HepG2 (cell line): ENCODE measurements around the gene DNAL4. TPM values are rescaled to one million over a fixed set of nuclear protein-coding genes. Genes with fewer than 3 reads are reported as not detected.

ENCODE experiments used
- HES4 ChIP-seq: sonication (generic); formaldehyde crosslinking; IDR thresholded peaks from 2 replicates; pipeline ENCODE4 v1.9.0; 2021; ENCODE audit warnings: mild to moderate bottlenecking, missing genetic modification reagents, borderline replicate concordance
- MTA1 ChIP-seq: sonication (generic); formaldehyde crosslinking; IDR thresholded peaks from 2 replicates; pipeline ENCODE4 v1.4.0; 2020; ENCODE audit warnings: missing genetic modification reagents, mild to moderate bottlenecking, borderline replicate concordance
- SAP130 ChIP-seq: IDR thresholded peaks from 2 replicates; pipeline ENCODE4 v1.6.1; 2016; ENCODE audit warnings: low read depth
- ZNF10 ChIP-seq: sonication (generic); formaldehyde crosslinking; IDR thresholded peaks from 2 replicates; pipeline ENCODE4 v1.4.0; 2020; ENCODE audit warnings: mild to moderate bottlenecking, low read depth, missing genetic modification reagents, borderline replicate concordance
- ZNF124 ChIP-seq: sonication (generic); formaldehyde crosslinking; IDR thresholded peaks from 2 replicates; pipeline ENCODE4 v1.4.0; 2020; ENCODE audit warnings: missing genetic modification reagents
- ZNF260 ChIP-seq: sonication (generic); formaldehyde crosslinking; IDR thresholded peaks from 2 replicates; pipeline ENCODE4 v1.4.0; 2020; ENCODE audit warnings: missing genetic modification reagents, low read depth, mild to moderate bottlenecking, borderline replicate concordance
- ZNF274 ChIP-seq: sonication (generic); formaldehyde crosslinking; IDR thresholded peaks from 2 replicates; pipeline ENCODE4 v1.5.1; 2020; ENCODE audit warnings: mild to moderate bottlenecking, missing genetic modification reagents
- ZNF282 ChIP-seq: fragments of 450-650 bp; IDR thresholded peaks from 2 replicates; pipeline ENCODE4 v1.6.1; 2018; ENCODE audit not compliant: partially characterized antibody
- ZNF430 ChIP-seq: sonication (generic); formaldehyde crosslinking; IDR thresholded peaks from 2 replicates; pipeline ENCODE4 v1.9.0; 2021; ENCODE audit warnings: mild to moderate bottlenecking, missing genetic modification reagents
- ZNF441 ChIP-seq: sonication (generic); formaldehyde crosslinking; IDR thresholded peaks from 2 replicates; pipeline ENCODE4 v1.7.0; 2021; ENCODE audit warnings: missing genetic modification reagents, borderline replicate concordance
- polyA plus RNA-seq, 8 experiments: library from polyadenylated mRNA; depleted of rRNA in 3 of 8; stranded (reverse) in 7 of 8; unstranded in 1 of 8; fragments of >200 nt; fragmentation: Illumina TruSeq in 4 of 8; extraction: Trizol in 4 of 8; gene quantifications; 2 replicates each; pipeline versions ENCODE4 v1.2.1 to v1.2.3, GENCODE V29; 2011 to 2016; ENCODE audit warnings: low read depth in 4 of 8, missing spikeins in 1 of 8, mixed read lengths in 1 of 8; ENCODE audit not compliant: insufficient read depth in 1 of 8
- total RNA-seq, 5 experiments: library from RNA; depleted of rRNA; stranded (reverse); fragments of >200 nt; fragmentation: Illumina TruSeq; extraction: Trizol; gene quantifications; 2 replicates each; pipeline ENCODE4 v1.2.3, GENCODE V29; 2016; ENCODE audit warnings: low read depth in 1 of 5
- TF ChIP-seq, protein P1 (sequence below): sonication (generic); formaldehyde crosslinking; IDR thresholded peaks from 2 replicates; pipeline ENCODE4 v1.5.1; 2020; ENCODE audit warnings: mild to moderate bottlenecking, missing genetic modification reagents, borderline replicate concordance
- TF ChIP-seq, protein P2 (sequence below), 2 experiments: sonication (generic) in 1 of 2; formaldehyde crosslinking in 1 of 2; IDR thresholded peaks; 2 replicates each; pipeline versions ENCODE4 v1.4.0 to v1.6.1; 2018 to 2020; ENCODE audit warnings: missing genetic modification reagents in 2 of 2, borderline replicate concordance in 1 of 2, low read depth in 1 of 2, mild to moderate bottlenecking in 1 of 2, missing biosample characterization in 1 of 2
- TF ChIP-seq, protein P3 (sequence below): sonication (generic); formaldehyde crosslinking; IDR thresholded peaks from 2 replicates; pipeline ENCODE4 v1.4.0; 2020; ENCODE audit warnings: mild to moderate bottlenecking, missing genetic modification reagents
- TF ChIP-seq, protein P4 (sequence below): sonication (generic); formaldehyde crosslinking; IDR thresholded peaks from 2 replicates; pipeline ENCODE4 v1.8.0; 2022; ENCODE audit warnings: mild to moderate bottlenecking, missing genetic modification reagents, moderate library complexity
- TF ChIP-seq, protein P5 (sequence below): sonication (generic); formaldehyde crosslinking; IDR thresholded peaks from 2 replicates; pipeline ENCODE4 v1.4.0; 2020; ENCODE audit warnings: missing genetic modification reagents, borderline replicate concordance

The DNAL4 gene
- total and polyA plus RNA-seq, 2 of the 13 experiments (the other 11 are each of a cell fraction or from before 2014, with no cell fraction given), result 8.0 to 10.7 TPM

DNA sequence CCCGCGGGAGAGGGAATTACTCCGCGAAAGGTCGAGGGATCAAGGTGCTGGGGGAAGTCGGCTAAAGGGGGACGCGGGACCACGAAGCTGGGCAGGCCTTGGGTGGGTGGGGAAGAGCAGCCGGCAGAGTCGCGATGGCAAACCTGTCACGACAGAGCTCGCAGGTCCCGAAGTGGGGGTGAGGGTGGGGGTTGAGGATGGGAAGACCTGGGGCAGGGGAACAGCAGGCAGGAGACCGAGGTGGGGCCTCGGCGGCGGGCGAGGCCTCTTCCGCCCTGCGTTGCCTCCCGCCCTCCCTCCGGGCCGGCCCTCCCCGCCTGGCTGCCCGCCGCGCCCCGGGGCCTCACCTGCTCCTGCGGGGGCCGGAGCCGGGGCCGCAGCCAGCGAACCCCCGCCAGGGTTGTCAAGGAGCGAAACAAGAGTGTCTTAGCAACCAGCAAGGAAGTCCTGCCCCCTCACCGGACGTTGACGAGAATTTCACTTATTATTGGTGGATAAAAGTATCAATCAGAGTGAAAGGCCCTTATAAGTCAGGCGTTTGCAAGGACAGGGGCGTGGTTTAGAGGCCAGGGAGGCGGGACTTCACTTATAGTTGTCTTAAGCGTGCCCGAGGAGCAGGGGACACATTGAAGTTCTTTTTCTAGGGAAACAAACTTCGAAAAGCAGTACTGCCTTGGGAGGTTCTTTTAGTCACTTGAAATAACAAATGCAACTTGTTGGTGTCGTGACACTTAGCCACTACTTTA is at the start of gene DNAL4 (continued):
- TF ChIP-seq SAP130 (CRISPR knock-in tag) (peak; percentile 89), ZNF430 (CRISPR knock-in tag) (peak; percentile 45; the same call in 1 of the 2 replicates), ZNF282 (no peak), ZNF124 (CRISPR knock-in tag) (no peak), ZNF260 (CRISPR knock-in tag) (no peak), HES4 (CRISPR knock-in tag) (no peak), MTA1 (CRISPR knock-in tag) (no peak), ZNF10 (CRISPR knock-in tag) (no peak), ZNF274 (CRISPR knock-in tag) (no peak), ZNF441 (CRISPR knock-in tag) (0 out of 2 replicates have a peak, but pooled peaks have one; percentile 18)
- TF ChIP-seq, protein P1, sequence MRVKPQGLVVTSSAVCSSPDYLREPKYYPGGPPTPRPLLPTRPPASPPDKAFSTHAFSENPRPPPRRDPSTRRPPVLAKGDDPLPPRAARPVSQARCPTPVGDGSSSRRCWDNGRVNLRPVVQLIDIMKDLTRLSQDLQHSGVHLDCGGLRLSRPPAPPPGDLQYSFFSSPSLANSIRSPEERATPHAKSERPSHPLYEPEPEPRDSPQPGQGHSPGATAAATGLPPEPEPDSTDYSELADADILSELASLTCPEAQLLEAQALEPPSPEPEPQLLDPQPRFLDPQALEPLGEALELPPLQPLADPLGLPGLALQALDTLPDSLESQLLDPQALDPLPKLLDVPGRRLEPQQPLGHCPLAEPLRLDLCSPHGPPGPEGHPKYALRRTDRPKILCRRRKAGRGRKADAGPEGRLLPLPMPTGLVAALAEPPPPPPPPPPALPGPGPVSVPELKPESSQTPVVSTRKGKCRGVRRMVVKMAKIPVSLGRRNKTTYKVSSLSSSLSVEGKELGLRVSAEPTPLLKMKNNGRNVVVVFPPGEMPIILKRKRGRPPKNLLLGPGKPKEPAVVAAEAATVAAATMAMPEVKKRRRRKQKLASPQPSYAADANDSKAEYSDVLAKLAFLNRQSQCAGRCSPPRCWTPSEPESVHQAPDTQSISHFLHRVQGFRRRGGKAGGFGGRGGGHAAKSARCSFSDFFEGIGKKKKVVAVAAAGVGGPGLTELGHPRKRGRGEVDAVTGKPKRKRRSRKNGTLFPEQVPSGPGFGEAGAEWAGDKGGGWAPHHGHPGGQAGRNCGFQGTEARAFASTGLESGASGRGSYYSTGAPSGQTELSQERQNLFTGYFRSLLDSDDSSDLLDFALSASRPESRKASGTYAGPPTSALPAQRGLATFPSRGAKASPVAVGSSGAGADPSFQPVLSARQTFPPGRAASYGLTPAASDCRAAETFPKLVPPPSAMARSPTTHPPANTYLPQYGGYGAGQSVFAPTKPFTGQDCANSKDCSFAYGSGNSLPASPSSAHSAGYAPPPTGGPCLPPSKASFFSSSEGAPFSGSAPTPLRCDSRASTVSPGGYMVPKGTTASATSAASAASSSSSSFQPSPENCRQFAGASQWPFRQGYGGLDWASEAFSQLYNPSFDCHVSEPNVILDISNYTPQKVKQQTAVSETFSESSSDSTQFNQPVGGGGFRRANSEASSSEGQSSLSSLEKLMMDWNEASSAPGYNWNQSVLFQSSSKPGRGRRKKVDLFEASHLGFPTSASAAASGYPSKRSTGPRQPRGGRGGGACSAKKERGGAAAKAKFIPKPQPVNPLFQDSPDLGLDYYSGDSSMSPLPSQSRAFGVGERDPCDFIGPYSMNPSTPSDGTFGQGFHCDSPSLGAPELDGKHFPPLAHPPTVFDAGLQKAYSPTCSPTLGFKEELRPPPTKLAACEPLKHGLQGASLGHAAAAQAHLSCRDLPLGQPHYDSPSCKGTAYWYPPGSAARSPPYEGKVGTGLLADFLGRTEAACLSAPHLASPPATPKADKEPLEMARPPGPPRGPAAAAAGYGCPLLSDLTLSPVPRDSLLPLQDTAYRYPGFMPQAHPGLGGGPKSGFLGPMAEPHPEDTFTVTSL, result no peak
- TF ChIP-seq, protein P2, sequence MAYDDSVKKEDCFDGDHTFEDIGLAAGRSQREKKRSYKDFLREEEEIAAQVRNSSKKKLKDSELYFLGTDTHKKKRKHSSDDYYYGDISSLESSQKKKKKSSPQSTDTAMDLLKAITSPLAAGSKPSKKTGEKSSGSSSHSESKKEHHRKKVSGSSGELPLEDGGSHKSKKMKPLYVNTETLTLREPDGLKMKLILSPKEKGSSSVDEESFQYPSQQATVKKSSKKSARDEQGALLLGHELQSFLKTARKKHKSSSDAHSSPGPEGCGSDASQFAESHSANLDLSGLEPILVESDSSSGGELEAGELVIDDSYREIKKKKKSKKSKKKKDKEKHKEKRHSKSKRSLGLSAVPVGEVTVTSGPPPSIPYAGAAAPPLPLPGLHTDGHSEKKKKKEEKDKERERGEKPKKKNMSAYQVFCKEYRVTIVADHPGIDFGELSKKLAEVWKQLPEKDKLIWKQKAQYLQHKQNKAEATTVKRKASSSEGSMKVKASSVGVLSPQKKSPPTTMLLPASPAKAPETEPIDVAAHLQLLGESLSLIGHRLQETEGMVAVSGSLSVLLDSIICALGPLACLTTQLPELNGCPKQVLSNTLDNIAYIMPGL (CRISPR knock-in tag; IDR thresholded peaks at IDR 0.05; ENCODE audit: borderline replicate concordance in 1 of 2, low read depth in 1 of 2), result no peak
- TF ChIP-seq, protein P3, sequence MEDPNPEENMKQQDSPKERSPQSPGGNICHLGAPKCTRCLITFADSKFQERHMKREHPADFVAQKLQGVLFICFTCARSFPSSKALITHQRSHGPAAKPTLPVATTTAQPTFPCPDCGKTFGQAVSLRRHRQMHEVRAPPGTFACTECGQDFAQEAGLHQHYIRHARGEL, result no peak
- TF ChIP-seq, protein P4, sequence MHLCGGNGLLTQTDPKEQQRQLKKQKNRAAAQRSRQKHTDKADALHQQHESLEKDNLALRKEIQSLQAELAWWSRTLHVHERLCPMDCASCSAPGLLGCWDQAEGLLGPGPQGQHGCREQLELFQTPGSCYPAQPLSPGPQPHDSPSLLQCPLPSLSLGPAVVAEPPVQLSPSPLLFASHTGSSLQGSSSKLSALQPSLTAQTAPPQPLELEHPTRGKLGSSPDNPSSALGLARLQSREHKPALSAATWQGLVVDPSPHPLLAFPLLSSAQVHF (CRISPR knock-in tag), result no peak
- TF ChIP-seq, protein P5, sequence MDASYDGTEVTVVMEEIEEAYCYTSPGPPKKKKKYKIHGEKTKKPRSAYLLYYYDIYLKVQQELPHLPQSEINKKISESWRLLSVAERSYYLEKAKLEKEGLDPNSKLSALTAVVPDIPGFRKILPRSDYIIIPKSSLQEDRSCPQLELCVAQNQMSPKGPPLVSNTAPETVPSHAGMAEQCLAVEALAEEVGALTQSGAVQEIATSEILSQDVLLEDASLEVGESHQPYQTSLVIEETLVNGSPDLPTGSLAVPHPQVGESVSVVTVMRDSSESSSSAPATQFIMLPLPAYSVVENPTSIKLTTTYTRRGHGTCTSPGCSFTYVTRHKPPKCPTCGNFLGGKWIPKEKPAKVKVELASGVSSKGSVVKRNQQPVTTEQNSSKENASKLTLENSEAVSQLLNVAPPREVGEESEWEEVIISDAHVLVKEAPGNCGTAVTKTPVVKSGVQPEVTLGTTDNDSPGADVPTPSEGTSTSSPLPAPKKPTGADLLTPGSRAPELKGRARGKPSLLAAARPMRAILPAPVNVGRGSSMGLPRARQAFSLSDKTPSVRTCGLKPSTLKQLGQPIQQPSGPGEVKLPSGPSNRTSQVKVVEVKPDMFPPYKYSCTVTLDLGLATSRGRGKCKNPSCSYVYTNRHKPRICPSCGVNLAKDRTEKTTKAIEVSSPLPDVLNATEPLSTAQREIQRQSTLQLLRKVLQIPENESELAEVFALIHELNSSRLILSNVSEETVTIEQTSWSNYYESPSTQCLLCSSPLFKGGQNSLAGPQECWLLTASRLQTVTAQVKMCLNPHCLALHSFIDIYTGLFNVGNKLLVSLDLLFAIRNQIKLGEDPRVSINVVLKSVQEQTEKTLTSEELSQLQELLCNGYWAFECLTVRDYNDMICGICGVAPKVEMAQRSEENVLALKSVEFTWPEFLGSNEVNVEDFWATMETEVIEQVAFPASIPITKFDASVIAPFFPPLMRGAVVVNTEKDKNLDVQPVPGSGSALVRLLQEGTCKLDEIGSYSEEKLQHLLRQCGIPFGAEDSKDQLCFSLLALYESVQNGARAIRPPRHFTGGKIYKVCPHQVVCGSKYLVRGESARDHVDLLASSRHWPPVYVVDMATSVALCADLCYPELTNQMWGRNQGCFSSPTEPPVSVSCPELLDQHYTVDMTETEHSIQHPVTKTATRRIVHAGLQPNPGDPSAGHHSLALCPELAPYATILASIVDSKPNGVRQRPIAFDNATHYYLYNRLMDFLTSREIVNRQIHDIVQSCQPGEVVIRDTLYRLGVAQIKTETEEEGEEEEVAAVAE (CRISPR knock-in tag), result no peak
